Mammary microvascular endothelial cell (primary cell): Measurements from ENCODE around the gene SECISBP2L. TPM values are rescaled to one million over a fixed set of nuclear protein-coding genes. Genes with fewer than 3 reads are reported as not detected.

ENCODE experiments used
- total RNA-seq: library from RNA; depleted of rRNA; stranded (reverse); fragments of >200 nt; gene quantifications from 2 replicates; pipeline ENCODE4 v1.2.3, GENCODE V29; 2015

Gene SECISBP2L
- total RNA-seq, result 16.6 and 18.1 TPM in 2 replicates

GRCh38 chr15:49046220-49047102 is at the start of gene SECISBP2L:
Gene SECISBP2L (minus strand): TSS chr15:49046446. CDS start chr15:49046299, 147 bp downstream.

GRCh38 chr15:48963524-48964113 is 82.6 kb downstream of the SECISBP2L start, which contains the start of gene SHC4:
Gene SHC4 (minus strand): TSS chr15:48963919. CDS start chr15:48963015, 904 bp downstream.

Other genes starting within 250 kb of the SECISBP2L start
- 4.2 and 4.4 TPM in 2 replicates for gene CEP152, start 235.4 kb downstream of the SECISBP2L start, total RNA-seq
- gene EID1, start 168.3 kb downstream of the SECISBP2L start, total RNA-seq, result 167 and 202 TPM in 2 replicates
- gene SHC4, start 82.5 kb downstream of the SECISBP2L start, total RNA-seq, result 0.30 and 0.40 TPM in 2 replicates
- 41.2 and 44.0 TPM in 2 replicates for gene COPS2, start 109.2 kb upstream of the SECISBP2L start, total RNA-seq
- 35.5 and 45.9 TPM in 2 replicates for gene GALK2, start 123.8 kb upstream of the SECISBP2L start, total RNA-seq